ENCODE results near the gene LYRM1. TPM values are rescaled to one million over a fixed set of nuclear protein-coding genes. Genes with fewer than 3 reads are reported as not detected.
A peak's percentile ranks its signal among the peaks of the same experiment; 100 is the strongest.

The LYRM1 gene
- total RNA-seq, 1 donor from 2014 or later = 47.2 TPM

DNA sequence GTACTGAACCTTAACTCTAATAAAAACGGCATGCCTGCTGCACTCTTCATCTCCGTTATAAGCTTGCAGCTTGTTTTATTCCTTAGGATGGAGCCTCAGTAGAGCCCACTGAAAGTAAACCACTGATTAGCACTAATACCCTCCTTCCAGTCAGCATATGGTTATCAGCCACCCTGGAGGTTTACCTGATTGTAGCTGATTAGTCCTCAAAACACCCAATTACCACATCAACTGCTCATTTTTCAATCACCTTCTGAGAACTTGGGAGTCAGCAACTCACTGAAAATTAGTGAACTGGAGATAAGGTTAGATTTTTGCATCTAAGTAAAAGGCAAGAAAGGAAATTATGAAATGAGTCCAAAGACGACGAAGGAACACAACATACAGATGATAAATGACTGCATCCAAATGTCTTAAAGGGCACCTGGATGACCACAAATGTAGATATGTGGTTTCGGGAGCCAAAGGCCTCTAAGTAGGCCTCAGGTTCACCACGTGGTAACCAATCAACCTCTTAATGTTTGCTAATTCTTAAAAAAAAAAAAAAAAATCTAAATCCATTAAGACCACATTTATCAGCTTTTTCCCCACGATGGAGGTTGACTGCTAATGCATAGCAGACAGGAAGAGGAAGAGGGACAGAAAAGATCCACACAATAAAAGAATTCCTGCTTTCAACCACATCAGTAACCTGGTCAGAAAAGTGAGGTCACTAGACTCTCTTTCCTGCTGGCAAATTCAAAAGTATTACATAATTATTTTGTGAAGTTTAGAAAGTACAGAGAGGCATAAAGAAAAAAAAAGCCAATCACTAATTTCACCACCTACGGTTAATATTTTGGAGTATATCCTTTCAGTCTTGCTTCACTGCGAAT is 28.4 kb upstream of the LYRM1 start:
- peak; percentile 25 to 47 for DNase-seq (ENCODE audit: low read depth in 2 of 2)

DNA sequence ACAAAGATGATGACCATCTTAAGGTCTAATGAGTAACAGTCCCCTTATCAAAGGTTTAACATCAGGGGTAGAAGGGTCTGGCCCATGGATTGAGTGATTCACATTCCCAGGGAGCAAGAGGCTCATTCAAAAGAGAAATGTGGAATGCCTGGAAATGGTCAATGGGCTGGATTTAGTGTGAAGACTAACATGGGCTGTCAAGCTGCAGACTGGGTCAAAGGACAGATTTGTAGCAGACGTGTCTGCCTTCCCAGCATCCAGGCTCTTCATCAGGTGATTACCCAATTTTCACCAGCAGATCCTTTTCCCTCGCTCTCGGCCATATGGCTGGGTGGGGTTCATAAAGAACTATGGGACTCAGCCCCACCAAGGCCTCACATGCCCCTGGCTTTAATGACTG is 27.2 kb upstream of the LYRM1 start:
- DNase-seq (ENCODE audit: low read depth in 2 of 2) = no peak

DNA sequence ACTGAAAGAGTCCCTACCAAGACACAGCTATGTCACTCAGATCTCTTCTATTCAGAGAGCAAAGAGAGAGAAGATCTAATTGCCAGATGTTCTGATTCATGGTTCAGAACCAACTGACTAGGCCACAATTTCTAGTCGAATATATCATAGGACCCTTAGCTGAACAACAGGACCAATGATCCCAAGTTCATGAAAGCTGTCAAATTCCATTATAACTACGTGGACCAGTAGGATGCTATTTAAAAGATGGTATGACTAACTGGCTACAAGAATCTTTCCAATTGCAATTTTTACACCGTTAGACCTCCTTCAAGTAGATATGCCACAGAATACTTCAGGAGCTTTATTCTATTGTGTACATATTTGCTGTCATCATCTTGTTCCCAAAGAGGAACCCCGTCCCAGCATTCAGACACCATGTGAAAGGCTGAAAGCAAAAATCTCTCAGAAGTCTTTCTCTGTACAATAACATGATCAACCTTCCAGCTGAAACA is 26.4 kb upstream of the LYRM1 start:
- DNase-seq (ENCODE audit: low read depth in 2 of 2) = no peak

GRCh38 chr16:20875355-20875650 is 25.3 kb upstream of the LYRM1 start:
- no peak for DNase-seq (ENCODE audit: low read depth in 2 of 2)

DNA sequence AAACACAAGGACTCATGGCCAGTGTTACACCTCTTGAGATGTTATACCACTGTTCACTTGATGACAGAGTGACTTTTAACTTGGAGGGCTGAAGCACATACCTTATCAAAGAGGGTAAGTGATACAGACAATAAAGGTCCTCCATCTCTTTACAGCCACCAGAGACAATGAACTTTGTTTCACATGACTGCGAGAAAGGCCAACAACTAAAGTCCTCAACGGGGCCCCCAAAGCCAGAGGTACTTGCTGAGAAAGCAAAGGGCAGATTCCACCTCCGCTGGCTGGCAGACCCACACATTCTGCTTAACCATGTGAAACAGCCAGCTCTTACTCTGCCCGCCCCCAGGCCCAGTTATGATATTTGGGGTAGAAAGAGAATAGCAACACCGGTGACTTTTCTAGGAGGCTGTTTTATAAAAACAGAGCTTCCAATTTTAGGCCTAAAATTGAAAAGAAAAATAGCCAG is 21.9 kb upstream of the LYRM1 start:
- peak in 1 of 2 donors; percentile 43 for DNase-seq (ENCODE audit: low read depth in 2 of 2)

GRCh38 chr16:20879175-20880040 is 21.2 kb upstream of the LYRM1 start:
- peak; percentile 47 to 62 for DNase-seq (ENCODE audit: low read depth in 2 of 2)

- no peak for DNase-seq (ENCODE audit: low read depth in 2 of 2)
Observed at GRCh38 chr16:20880867-20881502, 19.6 kb upstream of the LYRM1 start.

DNA sequence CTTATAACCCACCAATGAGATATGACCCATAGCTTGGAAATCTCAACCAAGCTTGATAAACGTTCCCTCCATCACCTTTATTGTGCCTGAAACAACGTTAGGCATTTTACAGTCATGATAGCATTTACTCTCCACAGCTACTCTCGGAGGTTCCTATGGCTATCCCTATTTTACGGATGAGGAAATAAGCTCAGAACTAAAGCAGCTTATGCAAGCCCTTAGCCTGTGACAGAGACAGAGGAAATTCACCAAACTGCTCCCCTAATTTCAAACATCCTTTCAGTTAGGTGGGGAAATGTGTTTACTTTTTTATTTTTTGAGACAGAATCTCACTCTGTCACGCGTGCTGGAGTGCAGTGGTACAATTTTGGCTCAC is 19.1 kb upstream of the LYRM1 start:
- no peak for DNase-seq (ENCODE audit: low read depth in 2 of 2)

DNA sequence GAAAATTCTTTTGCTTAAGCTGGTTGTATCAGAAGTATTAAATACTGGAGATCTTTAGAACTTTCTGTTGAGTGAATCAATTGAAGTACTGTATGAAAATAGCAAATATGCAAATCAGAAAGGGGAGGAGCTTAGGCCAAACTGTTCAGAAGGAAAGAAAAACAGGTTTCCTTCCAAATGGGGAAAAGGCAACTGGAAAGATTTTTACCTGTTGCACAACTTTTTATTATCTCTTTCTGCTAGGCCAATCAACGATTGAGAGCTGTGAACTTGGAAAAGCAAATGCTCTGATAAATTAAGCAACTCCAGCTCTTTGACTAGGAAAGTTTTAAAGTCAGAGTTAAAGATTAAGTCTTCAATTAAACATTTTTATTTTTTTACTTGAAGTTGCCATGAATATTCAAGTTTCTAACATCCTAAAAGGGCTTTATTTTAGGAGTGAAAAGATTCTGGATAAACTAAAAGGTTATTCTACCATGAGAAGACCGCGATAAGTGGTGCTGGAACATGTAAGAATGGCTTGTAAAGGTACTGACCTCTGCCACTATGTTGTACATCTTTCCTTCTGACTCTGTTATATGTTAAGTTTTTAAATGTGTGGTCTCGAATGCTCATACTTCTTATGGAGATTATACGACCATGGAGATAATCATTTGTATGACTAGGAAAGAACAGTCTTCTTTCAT is 16.9 kb upstream of the LYRM1 start:
- peak in 1 of 2 donors; percentile 80 for DNase-seq (ENCODE audit: low read depth in 2 of 2)

DNA sequence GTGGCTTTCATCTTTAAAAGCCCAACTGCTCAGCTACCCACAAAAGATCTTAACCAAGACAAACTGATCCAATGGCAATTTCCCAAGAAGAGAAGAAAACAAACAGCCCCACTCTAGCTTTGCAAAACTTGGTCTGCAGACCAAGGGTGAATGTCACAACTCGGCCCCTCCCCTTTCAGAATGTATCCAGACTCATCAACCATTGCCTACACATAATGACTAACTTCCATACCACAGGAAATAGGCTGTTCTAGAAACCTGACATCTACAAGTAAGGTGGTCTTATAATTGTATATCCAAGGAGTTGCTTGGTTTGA is 16.4 kb upstream of the LYRM1 start:
- DNase-seq (ENCODE audit: low read depth in 2 of 2) = peak in 1 of 2 donors; percentile 32

DNA sequence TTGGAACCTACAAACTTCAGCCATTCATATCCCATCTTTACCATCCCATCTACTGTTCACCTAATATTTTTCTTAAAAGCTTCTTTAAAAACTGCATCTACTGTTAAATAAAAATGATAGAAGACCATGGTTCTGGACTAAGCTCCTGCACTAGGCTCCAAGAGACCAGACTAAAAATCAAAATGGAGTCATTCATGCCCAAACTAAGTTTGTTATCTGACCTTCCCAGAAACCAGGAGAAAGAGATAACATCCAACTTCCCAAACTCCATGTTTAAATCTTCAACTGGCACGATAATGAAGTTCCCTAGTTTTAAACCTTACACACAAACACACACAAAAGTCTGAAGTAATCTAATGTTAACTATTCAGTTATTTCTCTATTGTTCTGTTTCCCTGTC is 14.3 kb upstream of the LYRM1 start:
- DNase-seq (ENCODE audit: low read depth in 2 of 2) = no peak

- no peak for DNase-seq (ENCODE audit: low read depth in 2 of 2)
Observed at GRCh38 chr16:20887207-20887606, 13.4 kb upstream of the LYRM1 start.

DNA sequence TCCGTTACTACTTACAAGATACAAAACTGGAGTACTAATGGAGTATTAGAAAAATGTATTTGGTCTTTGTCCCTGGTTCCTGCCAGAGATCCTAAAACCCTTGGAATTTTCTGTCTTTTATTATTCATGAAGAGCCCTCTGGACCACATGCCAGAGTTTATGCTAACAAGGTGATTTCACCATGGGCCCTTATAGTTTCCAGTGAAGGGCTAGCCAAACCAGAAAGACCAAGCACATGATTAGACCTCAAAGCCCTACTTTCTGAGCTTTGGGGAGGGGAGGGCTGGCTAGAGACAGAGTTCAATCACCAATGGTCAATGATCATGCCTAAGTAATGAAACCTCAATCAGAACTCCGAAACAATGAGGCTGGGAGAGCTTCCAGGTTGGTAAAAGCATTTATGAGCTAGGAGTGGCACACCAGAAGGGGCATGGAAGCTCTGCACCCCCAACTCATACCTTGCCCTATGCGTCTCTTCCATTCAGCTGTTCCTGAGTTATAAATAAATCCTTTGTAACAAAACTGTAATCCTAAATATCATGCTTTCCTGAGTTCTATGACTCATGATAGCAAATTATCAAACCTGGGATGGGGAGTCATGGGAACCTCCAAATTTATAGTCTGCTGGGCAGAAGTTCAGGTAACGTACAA is 10.8 kb upstream of the LYRM1 start:
- DNase-seq (ENCODE audit: low read depth in 2 of 2) = no peak

- DNase-seq (ENCODE audit: low read depth in 2 of 2) = no peak
Observed at GRCh38 chr16:20894388-20894787, 6.2 kb upstream of the LYRM1 start.

GRCh38 chr16:20897253-20897897 is 3.2 kb upstream of the LYRM1 start:
- no peak for DNase-seq (ENCODE audit: low read depth in 2 of 2)

GRCh38 chr16:20897922-20898321 is 2.6 kb upstream of the LYRM1 start:
- DNase-seq (ENCODE audit: low read depth in 2 of 2) = no peak

- DNase-seq (ENCODE audit: low read depth in 2 of 2) = peak in 1 of 2 donors; percentile 36
Observed at GRCh38 chr16:20899071-20899470, 1.5 kb upstream of the LYRM1 start.

DNA sequence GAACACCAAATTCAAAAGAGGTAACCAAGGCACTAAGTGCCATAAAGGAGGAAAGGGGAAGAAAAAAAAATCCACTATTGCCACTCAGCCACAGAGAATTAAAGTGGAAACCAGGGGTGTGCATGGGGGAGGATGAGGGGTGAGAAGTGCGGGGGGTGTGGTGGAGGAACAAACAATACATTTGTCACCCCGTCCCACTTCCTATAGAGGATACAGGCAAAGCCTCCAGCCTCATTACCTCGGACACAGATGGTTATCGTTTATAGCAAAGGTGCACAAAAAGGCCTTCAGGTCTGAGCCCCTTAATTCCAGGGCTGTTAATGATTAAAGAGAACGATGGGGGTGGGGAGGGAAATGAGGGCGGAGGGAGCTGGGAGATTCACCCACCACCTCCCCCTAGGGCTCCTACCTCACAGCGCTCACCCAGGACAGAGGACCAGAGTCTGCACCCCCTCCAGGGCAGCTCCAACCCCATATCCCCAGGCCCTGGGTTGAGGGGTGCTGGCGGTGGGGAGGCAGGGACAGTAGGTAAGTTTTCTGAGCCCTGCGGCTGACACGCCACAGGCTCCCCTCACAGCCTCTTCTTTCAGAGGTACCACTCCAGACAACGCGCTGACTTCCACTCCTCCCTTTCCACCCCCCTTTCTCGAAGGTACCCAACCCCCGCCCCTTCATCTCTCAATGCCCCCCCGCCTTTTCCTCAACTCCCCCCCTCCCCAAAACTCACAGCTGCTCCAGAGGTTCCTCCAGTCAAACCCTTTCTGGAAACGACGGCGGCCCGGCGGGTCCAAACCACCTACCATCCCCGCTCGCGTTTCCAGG is 883 bp upstream of the LYRM1 start:
- no peak for DNase-seq (ENCODE audit: low read depth in 2 of 2)

DNA sequence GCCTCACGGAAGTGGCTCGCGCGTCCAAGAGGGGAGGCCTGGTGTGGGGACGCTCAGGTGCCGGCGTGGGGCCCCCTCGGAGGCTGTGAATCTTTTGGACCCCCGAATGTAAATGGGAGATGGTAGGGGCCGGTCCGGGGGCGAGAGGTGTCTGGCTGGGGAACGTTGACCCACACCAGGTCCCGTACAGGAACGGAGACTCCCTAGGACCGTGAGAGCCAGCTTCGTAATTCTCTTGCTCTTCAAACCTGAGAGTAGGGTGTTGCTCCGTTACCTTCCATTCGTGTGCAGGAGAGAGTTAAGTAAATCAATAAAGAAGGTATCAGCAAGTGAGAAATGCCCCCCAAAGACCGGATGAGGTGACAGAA is 481 bp downstream of the LYRM1 start:
- no peak for DNase-seq (ENCODE audit: low read depth in 2 of 2)

All from lung microvascular endothelial cell (primary cell).